Right lobe of liver (tissue), 4 donors: ENCODE measurements around the gene MYZAP.

Experiments
- POLR2A ChIP-seq: fragments of 450-650 bp; IDR thresholded peaks from one replicate; pipeline ENCODE4 v1.6.1; 2017; ENCODE audit warnings: antibody characterized with exemption, mild to moderate bottlenecking
- TF ChIP-seq, protein P1 (sequence below), 4 donors: fragments of 200-600 bp in 3 of 4; fragments of 450-650 bp in 1 of 4; IDR thresholded peaks; one replicate each; pipeline versions ENCODE4 v1.5.1 to v1.8.0; 2016 to 2022; ENCODE audit warnings: antibody characterized with exemption in 4 of 4, mild to moderate bottlenecking in 2 of 4
- donor health status: DM: no; HTN: no; CAD: no.
- donor health status: DM: no; HTN: no; CAD: no.
- donor health status: DM: no; HTN: yes; CAD: no.

DNA sequence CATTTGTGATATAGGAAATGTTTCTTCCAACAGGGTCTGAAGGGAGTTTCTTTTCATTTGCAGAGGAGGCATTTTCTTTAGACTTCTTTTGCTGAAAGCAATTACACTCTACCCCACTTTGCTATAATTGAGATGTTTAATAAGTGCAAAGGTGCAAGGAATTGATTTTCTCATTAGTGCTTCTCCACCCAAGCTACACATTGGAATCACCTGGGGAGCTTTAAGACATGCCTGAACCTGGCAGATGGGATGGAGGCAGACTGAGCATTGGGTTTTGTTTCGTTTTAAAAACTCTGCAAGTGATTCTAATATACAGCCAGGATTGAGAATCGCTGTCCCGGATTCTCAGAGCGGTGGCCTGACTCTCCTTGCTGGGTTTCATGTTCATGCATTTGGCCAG lies 52.1 kb downstream of the MYZAP start:
- TF ChIP-seq, protein P1, sequence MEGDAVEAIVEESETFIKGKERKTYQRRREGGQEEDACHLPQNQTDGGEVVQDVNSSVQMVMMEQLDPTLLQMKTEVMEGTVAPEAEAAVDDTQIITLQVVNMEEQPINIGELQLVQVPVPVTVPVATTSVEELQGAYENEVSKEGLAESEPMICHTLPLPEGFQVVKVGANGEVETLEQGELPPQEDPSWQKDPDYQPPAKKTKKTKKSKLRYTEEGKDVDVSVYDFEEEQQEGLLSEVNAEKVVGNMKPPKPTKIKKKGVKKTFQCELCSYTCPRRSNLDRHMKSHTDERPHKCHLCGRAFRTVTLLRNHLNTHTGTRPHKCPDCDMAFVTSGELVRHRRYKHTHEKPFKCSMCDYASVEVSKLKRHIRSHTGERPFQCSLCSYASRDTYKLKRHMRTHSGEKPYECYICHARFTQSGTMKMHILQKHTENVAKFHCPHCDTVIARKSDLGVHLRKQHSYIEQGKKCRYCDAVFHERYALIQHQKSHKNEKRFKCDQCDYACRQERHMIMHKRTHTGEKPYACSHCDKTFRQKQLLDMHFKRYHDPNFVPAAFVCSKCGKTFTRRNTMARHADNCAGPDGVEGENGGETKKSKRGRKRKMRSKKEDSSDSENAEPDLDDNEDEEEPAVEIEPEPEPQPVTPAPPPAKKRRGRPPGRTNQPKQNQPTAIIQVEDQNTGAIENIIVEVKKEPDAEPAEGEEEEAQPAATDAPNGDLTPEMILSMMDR (IDR thresholded peaks at IDR 0.05), result no peak
- TF ChIP-seq POLR2A, result no peak
